ENCODE measurements around the gene ETNK1.
A peak's percentile ranks its signal among the peaks of the same experiment; 100 is the strongest.

ETNK1 gene

GRCh38 chr12:22640851-22641250, 15.9 kb downstream of the ETNK1 start:
- DNase-seq, result no peak

- no peak for DNase-seq
Observed at GRCh38 chr12:22641353-22642053, 16.5 kb downstream of the ETNK1 start.

GRCh38 chr12:22648668-22649067, 23.7 kb downstream of the ETNK1 start:
- DNase-seq, result no peak

- no peak for DNase-seq
Observed at GRCh38 chr12:22653075-22653474, 28.1 kb downstream of the ETNK1 start.

GRCh38 chr12:22653791-22654190, 28.8 kb downstream of the ETNK1 start:
- DNase-seq, result no peak

- no peak for DNase-seq
Observed at GRCh38 chr12:22656376-22656775, 31.4 kb downstream of the ETNK1 start.

GRCh38 chr12:22656831-22657230, 31.9 kb downstream of the ETNK1 start:
- DNase-seq, result peak; percentile 19

GRCh38 chr12:22657538-22657937, 32.6 kb downstream of the ETNK1 start:
- DNase-seq, result no peak

- no peak for DNase-seq
Observed at GRCh38 chr12:22658214-22658613, 33.2 kb downstream of the ETNK1 start.

GRCh38 chr12:22662356-22662755, 37.4 kb downstream of the ETNK1 start:
- DNase-seq, result no peak

- no peak for DNase-seq
Observed at GRCh38 chr12:22665476-22665875, 40.5 kb downstream of the ETNK1 start.

- DNase-seq, result no peak
Observed at GRCh38 chr12:22667122-22667521, 42.2 kb downstream of the ETNK1 start.

GRCh38 chr12:22668441-22668840, 43.5 kb downstream of the ETNK1 start:
- no peak for DNase-seq

- DNase-seq, result no peak
Observed at GRCh38 chr12:22670762-22671161, 45.8 kb downstream of the ETNK1 start.

GRCh38 chr12:22672951-22673350, 48.0 kb downstream of the ETNK1 start:
- DNase-seq, result no peak

- DNase-seq, result no peak
Observed at GRCh38 chr12:22677781-22678574, 53.0 kb downstream of the ETNK1 start.

GRCh38 chr12:22682663-22683062, 57.7 kb downstream of the ETNK1 start:
- no peak for DNase-seq

GRCh38 chr12:22683131-22683530, 58.2 kb downstream of the ETNK1 start:
- no peak for DNase-seq

GRCh38 chr12:22684140-22685118, 59.5 kb downstream of the ETNK1 start:
- no peak for DNase-seq

- no peak for DNase-seq
Observed at GRCh38 chr12:22686193-22686592, 61.2 kb downstream of the ETNK1 start.

- DNase-seq, result no peak
Observed at GRCh38 chr12:22687361-22688076, 62.5 kb downstream of the ETNK1 start.

- DNase-seq, result no peak
Observed at GRCh38 chr12:22689876-22690275, 64.9 kb downstream of the ETNK1 start.

GRCh38 chr12:22691319-22691718, 66.3 kb downstream of the ETNK1 start:
- DNase-seq, result no peak

All from NCI-H510A (cell line).